Gastroesophageal sphincter (tissue), 4 donors: ENCODE results near the gene NT5C3A. TPM values are rescaled to one million over a fixed set of nuclear protein-coding genes. Genes with fewer than 3 reads are reported as not detected.

Source experiments
- ATAC-seq: fragments of 150-250 bp; one replicate; pipeline ENCODE4 v1.9.1; 2016; ENCODE audit warnings: mild to moderate bottlenecking, moderate library complexity
- H3K27ac ChIP-seq, 4 donors: fragments of 200-600 bp; sonication (generic) in 3 of 4; 1 replicate in 3 of 4; 2 replicates in 1 of 4; pipeline ENCODE4 v1.5.1; 2016 to 2019
- H3K27me3 ChIP-seq: fragments of 200-600 bp; sonication (generic); one replicate; pipeline ENCODE4 v1.5.1; 2019
- H3K36me3 ChIP-seq, 2 donors: fragments of 200-600 bp; sonication (generic); one replicate each; pipeline ENCODE4 v1.5.1; 2019; ENCODE audit warnings: control low read depth in 1 of 2
- H3K4me1 ChIP-seq, 3 donors: fragments of 200-600 bp; sonication (generic); 1 replicate in 2 of 3; 2 replicates in 1 of 3; pipeline ENCODE4 v1.5.1; 2016 to 2019; ENCODE audit warnings: control low read depth in 2 of 3
- H3K4me3 ChIP-seq, 2 donors: fragments of 200-600 bp; sonication (generic); one replicate each; pipeline ENCODE4 v1.5.1; 2019; ENCODE audit warnings: mild to moderate bottlenecking in 1 of 2, moderate library complexity in 1 of 2
- H3K9me3 ChIP-seq, 3 donors: fragments of 200-600 bp; sonication (generic); one replicate each; pipeline ENCODE4 v1.5.1; 2017 to 2019; ENCODE audit warnings: control low read depth in 2 of 3
- EP300 ChIP-seq: sonication (generic); formaldehyde crosslinking; IDR thresholded peaks from one replicate; pipeline ENCODE4 v1.6.1; 2017; ENCODE audit warnings: antibody characterized with exemption, mild to moderate bottlenecking
- POLR2A ChIP-seq, 2 donors: fragments of 450-650 bp; IDR thresholded peaks; one replicate each; pipeline ENCODE4 v1.6.1; 2017; ENCODE audit warnings: antibody characterized with exemption in 2 of 2, mild to moderate bottlenecking in 2 of 2, moderate library complexity in 1 of 2
- POLR2AphosphoS5 ChIP-seq: sonication (generic); formaldehyde crosslinking; IDR thresholded peaks from one replicate; pipeline ENCODE4 v1.6.1; 2017; ENCODE audit warnings: antibody characterized with exemption
- WGBS, 2 donors: methylation state at CpG; one replicate each; pipeline ENCODE4 v1.1.5; 2018; ENCODE audit warnings: low coverage in 1 of 2; 5-methylcytosine and 5-hydroxymethylcytosine counted together
- total RNA-seq, 4 donors: library from RNA; depleted of rRNA; stranded (reverse); fragments of >200 nt; gene quantifications; one replicate each; pipeline ENCODE4 v1.1.0, GENCODE V29; 2016
- TF ChIP-seq, protein P1 (sequence below), 4 experiments: fragments of 200-600 bp in 2 of 4; fragments of 450-650 bp in 2 of 4; sonication (generic) in 1 of 4; IDR thresholded peaks; one replicate each; pipeline ENCODE4 v1.5.1; 2017 to 2019; ENCODE audit warnings: antibody characterized with exemption in 4 of 4, mild to moderate bottlenecking in 2 of 4, moderate library complexity in 2 of 4

NT5C3A gene
- total RNA-seq, 4 donors from 2014 or later = 13.1 to 32.5 (median 20.2) TPM

DNA sequence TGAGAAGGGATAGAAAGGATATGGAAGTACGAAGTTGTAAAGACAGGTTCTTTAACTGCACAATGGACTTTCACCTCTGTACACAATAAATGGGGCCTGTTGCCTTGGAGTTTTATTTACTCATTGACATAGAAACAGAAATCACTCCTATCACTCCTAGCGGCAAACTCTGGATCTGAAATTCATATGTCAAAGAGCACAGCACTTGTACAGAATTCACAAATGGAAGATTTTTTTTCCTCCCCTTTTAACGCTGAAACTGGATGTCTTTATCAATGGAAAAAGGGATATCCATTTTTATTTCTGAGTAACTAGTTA is 18.2 kb downstream of the NT5C3A start:
- peak overlapping the region in 2 of 4 donors; percentile 14 to 21 for H3K27ac ChIP-seq
- no peaks in the 10 kb centered on the region for H3K9me3 ChIP-seq
- 67 to 73% methylated on average over 3 of the region's 3 CpGs for WGBS, 2 donors
- TF ChIP-seq, protein P1, sequence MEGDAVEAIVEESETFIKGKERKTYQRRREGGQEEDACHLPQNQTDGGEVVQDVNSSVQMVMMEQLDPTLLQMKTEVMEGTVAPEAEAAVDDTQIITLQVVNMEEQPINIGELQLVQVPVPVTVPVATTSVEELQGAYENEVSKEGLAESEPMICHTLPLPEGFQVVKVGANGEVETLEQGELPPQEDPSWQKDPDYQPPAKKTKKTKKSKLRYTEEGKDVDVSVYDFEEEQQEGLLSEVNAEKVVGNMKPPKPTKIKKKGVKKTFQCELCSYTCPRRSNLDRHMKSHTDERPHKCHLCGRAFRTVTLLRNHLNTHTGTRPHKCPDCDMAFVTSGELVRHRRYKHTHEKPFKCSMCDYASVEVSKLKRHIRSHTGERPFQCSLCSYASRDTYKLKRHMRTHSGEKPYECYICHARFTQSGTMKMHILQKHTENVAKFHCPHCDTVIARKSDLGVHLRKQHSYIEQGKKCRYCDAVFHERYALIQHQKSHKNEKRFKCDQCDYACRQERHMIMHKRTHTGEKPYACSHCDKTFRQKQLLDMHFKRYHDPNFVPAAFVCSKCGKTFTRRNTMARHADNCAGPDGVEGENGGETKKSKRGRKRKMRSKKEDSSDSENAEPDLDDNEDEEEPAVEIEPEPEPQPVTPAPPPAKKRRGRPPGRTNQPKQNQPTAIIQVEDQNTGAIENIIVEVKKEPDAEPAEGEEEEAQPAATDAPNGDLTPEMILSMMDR (IDR thresholded peaks at IDR 0.05) = peak in 1 of 4 experiments; percentile 14
- TF ChIP-seq POLR2A (IDR thresholded peaks at IDR 0.05) (no peak), EP300 (no peak), POLR2AphosphoS5 (no peak)
- H3K27me3 ChIP-seq = no peaks in the 10 kb centered on the region
- H3K36me3 ChIP-seq = no peaks in the 10 kb centered on the region
- ATAC-seq = no peak
- H3K4me1 ChIP-seq = peaks cover 0 to 64% (median 2%) of the 10 kb centered on the region in 3 donors
- no peak overlapping the region for H3K4me3 ChIP-seq

DNA sequence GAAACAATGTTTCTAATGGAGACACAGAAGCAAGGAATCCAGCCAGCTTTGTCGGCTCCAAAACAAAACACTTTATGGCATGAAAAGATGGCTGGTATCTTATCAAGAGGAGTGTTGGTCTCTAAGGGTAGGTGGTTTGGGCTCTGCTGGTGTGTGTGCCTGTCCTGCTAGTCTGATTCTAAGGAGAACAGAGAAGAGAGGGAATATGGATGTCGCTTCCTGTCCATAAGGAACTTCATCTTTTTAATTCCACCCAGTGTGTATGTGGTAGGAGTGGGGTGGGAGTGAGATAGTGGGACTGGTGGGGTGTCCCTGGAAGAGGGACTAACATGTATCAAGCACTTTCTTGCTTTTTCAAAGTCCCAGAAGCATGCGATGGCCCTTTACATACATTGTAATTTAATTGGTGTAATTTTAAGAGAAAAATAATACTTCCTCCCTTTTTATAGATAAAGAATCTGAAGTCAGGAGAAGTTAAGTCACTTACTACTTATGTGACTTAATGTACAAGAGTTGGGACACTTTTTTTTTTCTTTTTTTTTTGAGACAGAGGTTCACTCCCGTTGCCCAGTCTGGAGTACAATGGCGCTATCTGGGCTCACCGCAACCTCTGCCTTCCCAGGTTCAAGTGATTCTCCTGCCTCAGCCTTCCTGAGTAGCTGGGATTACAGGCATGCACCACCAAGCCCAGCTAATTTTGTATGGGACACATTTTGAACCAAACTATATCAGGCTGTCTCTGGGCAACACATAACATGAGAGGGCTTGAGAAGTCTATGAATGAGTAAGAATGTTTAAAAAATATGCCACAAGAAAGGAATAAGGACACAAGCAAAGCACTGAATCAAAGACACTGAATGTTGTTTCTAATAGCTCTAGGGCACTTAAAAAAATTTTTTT is 18.8 kb downstream of the NT5C3A start:
- peak overlapping the region in 3 of 4 donors; percentile 14 to 28 (median 21) for H3K27ac ChIP-seq
- no peak for ATAC-seq
- 86 to 90% methylated on average over 5 to 6 of the region's 6 CpGs for WGBS, 2 donors

DNA sequence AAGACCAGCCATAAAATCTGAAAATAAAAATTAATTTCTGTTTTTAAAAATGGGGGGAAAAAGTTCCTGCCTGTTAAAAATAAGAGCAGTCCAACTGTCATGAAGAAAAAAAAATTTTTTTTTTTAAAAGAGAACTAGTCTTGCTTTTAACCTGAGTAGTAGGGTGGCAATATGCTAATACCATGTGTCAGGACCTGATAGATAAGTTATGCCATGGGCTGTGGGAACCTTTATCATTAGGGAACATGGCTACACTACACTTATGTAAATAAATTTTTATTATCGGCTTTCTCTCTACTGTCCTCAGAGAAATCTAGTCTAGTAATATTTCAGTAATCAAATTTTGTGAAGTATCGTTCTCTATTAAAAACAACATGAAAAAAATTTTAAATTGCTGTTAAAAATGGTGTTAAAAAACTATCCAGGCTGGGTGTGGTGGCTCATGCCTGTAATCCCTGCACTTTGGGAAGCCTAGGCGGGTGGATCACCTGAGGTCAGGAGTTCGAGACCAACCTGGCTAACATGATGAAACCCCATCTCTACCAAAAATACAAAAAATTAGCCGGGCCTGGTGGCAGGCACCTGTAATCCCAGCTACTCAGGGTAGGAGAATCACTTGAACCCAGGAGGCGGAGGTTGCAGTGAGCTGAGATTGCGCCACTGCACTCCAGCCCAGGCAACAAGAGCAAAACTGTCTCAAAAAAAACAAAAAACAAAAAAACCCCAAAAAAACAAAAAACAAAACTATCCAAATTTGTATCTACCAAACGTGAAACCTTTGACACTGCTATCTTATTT is 20.7 kb downstream of the NT5C3A start:
- ATAC-seq = no peak
- Histone ChIP-seq H3K27ac (peak overlapping the region in 2 of 4 donors; percentile 23 to 77), H3K9me3 (no peaks in the 10 kb centered on the region), H3K4me3 (no peak overlapping the region), H3K27me3 (no peaks in the 10 kb centered on the region), H3K36me3 (no peaks in the 10 kb centered on the region), H3K4me1 (peaks cover 0 to 85% (median 6%) of the 10 kb centered on the region in 3 donors)
- WGBS, 2 donors = 90 to 100% methylated on average over 4 to 8 of the region's 8 CpGs
- TF ChIP-seq POLR2AphosphoS5 = no peak
- TF ChIP-seq EP300 = no peak
- TF ChIP-seq, protein P1 (IDR thresholded peaks at IDR 0.05) = no peak
- TF ChIP-seq POLR2A (IDR thresholded peaks at IDR 0.05) = no peak

More for the DNA sequence above, 18.8 kb downstream of the NT5C3A start:
- H3K9me3 ChIP-seq = no peaks in the 10 kb centered on the region
- H3K4me1 ChIP-seq = peaks cover 0 to 66% (median 2%) of the 10 kb centered on the region in 3 donors
- TF ChIP-seq POLR2A (IDR thresholded peaks at IDR 0.05) = no peak
- TF ChIP-seq, protein P1 (IDR thresholded peaks at IDR 0.05) = no peak
- TF ChIP-seq EP300 = no peak
- no peak for TF ChIP-seq POLR2AphosphoS5
- no peak overlapping the region for H3K4me3 ChIP-seq
- no peaks in the 10 kb centered on the region for H3K27me3 ChIP-seq
- no peaks in the 10 kb centered on the region for H3K36me3 ChIP-seq

DNA sequence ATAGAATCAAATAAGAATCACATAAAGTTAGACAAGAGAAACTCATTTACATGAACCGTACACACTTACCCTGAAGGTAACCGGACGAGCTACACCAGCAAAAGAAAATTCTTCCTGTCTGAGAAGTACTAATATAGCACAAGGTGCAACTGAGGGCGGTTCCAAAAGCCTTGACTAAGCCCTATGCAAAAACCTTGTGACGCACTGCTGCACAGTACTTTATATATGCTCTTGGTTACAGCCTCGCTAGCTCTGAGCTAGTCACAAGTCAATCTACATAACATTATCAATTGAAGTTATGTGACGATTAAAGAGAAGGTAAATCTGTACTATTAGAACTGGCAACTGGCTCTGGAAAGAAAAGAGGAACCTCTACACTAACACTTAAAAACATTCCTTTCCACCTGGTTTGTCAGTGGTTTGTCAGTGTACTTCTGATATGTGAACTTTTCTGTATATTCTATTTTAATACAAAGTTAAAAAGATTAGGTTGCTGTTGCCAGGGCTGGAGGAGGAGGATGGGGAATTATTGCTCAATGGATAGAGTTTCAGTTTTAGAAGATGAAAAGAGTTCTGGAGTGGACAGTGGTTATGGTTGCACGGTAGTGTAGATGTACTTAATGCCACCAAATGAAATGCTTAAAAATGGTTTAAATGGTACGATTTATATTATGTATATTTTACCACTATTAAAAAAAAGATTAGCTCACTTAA is 21.6 kb downstream of the NT5C3A start:
- peak overlapping the region; percentile 23 to 77 (median 58) for H3K27ac ChIP-seq
- H3K4me1 ChIP-seq = peaks cover 0 to 88% (median 6%) of the 10 kb centered on the region in 3 donors
- H3K4me3 ChIP-seq = peak overlapping the region; percentile 13 to 46
- no peaks in the 10 kb centered on the region for H3K36me3 ChIP-seq
- TF ChIP-seq, protein P1 (IDR thresholded peaks at IDR 0.05) = no peak
- TF ChIP-seq POLR2AphosphoS5 (no peak), POLR2A (IDR thresholded peaks at IDR 0.05) (no peak), EP300 (no peak)
- WGBS, 2 donors = 47 to 63% methylated on average over 9 of the region's 9 CpGs
- H3K27me3 ChIP-seq = no peaks in the 10 kb centered on the region
- peak; percentile 39 for ATAC-seq
- no peaks in the 10 kb centered on the region for H3K9me3 ChIP-seq
